HepG2 (cell line): ENCODE results near the gene ZFP92. TPM values are rescaled to one million over a fixed set of nuclear protein-coding genes. Genes with fewer than 3 reads are reported as not detected.

Source experiments
- ATAC-seq: fragments of 200-7000 bp; cut with Tn5 transposase; 3 replicates; pipeline ENCODE4 v1.9.1; 2020; ENCODE audit warnings: mild to moderate bottlenecking, moderate library complexity
- BruUV-seq: library from RNA; stranded (reverse); fragments of 400-500 nt; replicated peaks from 2 replicates; lab custom pipeline; 2021; lab: Mats Ljungman, UMichigan
- CTCF ChIA-PET: fragments of 300-600 bp; formaldehyde crosslinking; extraction: SDS; loops from one replicate; lab custom pipeline; 2021; ENCODE audit warnings: low total read pairs, inconsistent platforms, low intra/inter-chr PET ratio; lab: Yijun Ruan, JAX
- POLR2A ChIA-PET: fragments of 350-600 bp; sonication (Branson Sonifier 250); formaldehyde crosslinking; loops from one replicate; lab custom pipeline; 2020; ENCODE audit warnings: antibody characterized with exemption, inconsistent platforms; lab: Yijun Ruan, JAX
- DNase-seq: peaks from one replicate; pipeline ENCODE4 v3.0.0-alpha.2; 2015; ENCODE audit warnings: low spot score
- FAIRE-seq: peaks from 3 replicates; lab custom pipeline; 2011; peaks lifted over from hg19 to GRCh38; lab: Jason Lieb, UNC
- H2AFZ ChIP-seq: one replicate; pipeline ENCODE4 v1.6.1; 2011; ENCODE audit warnings: low read length, inconsistent platforms
- H3K27ac ChIP-seq: fragments of 300-600 bp; 3 replicates; pipeline ENCODE4 v1.8.0; 2011; ENCODE audit warnings: mixed run types, mild to moderate bottlenecking, mixed read lengths, low read length, inconsistent platforms; ENCODE audit not compliant: insufficient read depth; ENCODE audit errors: extremely low read length
- H3K27me3 ChIP-seq, 2 experiments: fragments of 200-600 bp in 1 of 2; 2 replicates in 1 of 2; 3 replicates in 1 of 2; pipeline versions ENCODE4 v1.6.0 to v1.8.0; 2011; ENCODE audit warnings: low read length in 2 of 2, mild to moderate bottlenecking in 2 of 2, moderate library complexity in 2 of 2, inconsistent platforms in 1 of 2; ENCODE audit not compliant: insufficient read depth in 2 of 2, control insufficient read depth in 1 of 2
- H3K36me3 ChIP-seq, 2 experiments: fragments of 200-600 bp in 1 of 2; replicated peaks in 1 of 2; 2 replicates in 1 of 2; 3 replicates in 1 of 2; pipeline versions ENCODE4 v1.5.1 to v1.8.0; 2011; ENCODE audit warnings: low read length in 2 of 2, inconsistent platforms in 1 of 2; ENCODE audit not compliant: insufficient read depth in 2 of 2, control insufficient read depth in 1 of 2
- H3K4me1 ChIP-seq: 2 replicates; pipeline ENCODE4 v1.5.1; 2012; ENCODE audit warnings: low read length, inconsistent platforms; ENCODE audit not compliant: insufficient read depth
- H3K4me2 ChIP-seq: 2 replicates; pipeline ENCODE4 v1.6.0; 2011; ENCODE audit warnings: low read depth, low read length, inconsistent platforms
- H3K4me3 ChIP-seq, 3 experiments: fragments of 200-600 bp in 1 of 3; sonication (generic), shearing (Covaris generic) in 1 of 3; replicated peaks in 1 of 3; 2 replicates each; pipeline ENCODE4 v1.5.1; 2011 to 2016; ENCODE audit warnings: low read length in 3 of 3, inconsistent platforms in 2 of 3, low read depth in 2 of 3, mild to moderate bottlenecking in 2 of 3, control low read depth in 1 of 3, mixed read lengths in 1 of 3; ENCODE audit not compliant: insufficient read depth in 1 of 3
- H3K79me2 ChIP-seq: one replicate; pipeline ENCODE4 v1.6.1; 2011; ENCODE audit warnings: low read length, inconsistent platforms; ENCODE audit not compliant: insufficient read depth
- H3K9ac ChIP-seq: 2 replicates; pipeline ENCODE4 v1.6.0; 2011; ENCODE audit warnings: mild to moderate bottlenecking, low read depth, low read length, inconsistent platforms; ENCODE audit not compliant: insufficient read depth
- H3K9me3 ChIP-seq: 2 replicates; pipeline ENCODE4 v1.5.1; 2012; ENCODE audit warnings: mild to moderate bottlenecking, low read length
- H4K20me1 ChIP-seq: 2 replicates; pipeline ENCODE4 v1.6.0; 2011; ENCODE audit warnings: inconsistent platforms, mild to moderate bottlenecking, low read length, moderate library complexity; ENCODE audit not compliant: insufficient read depth
- FLYWCH1 ChIP-seq: sonication (generic); formaldehyde crosslinking; IDR thresholded peaks from 2 replicates; pipeline ENCODE4 v1.8.1; 2023; ENCODE audit warnings: mild to moderate bottlenecking, missing genetic modification reagents
- GTF3A ChIP-seq: sonication (generic); formaldehyde crosslinking; conservative IDR thresholded peaks from 2 replicates; pipeline ENCODE4 v1.4.0; 2020; ENCODE audit warnings: mild to moderate bottlenecking, missing genetic modification reagents
- HNF4G ChIP-seq, 2 experiments: sonication (generic) in 1 of 2; formaldehyde crosslinking in 1 of 2; IDR thresholded peaks; 2 replicates each; pipeline versions ENCODE4 v1.4.0 to v1.6.1; 2011 to 2020; ENCODE audit warnings: borderline replicate concordance in 2 of 2, low read depth in 2 of 2, mild to moderate bottlenecking in 2 of 2, low read length in 1 of 2, missing genetic modification reagents in 1 of 2, moderate library complexity in 1 of 2
- MLLT10 ChIP-seq: sonication (generic); formaldehyde crosslinking; IDR thresholded peaks from 2 replicates; pipeline ENCODE4 v1.4.0; 2020; ENCODE audit warnings: missing genetic modification reagents
- MYNN ChIP-seq: sonication (generic); formaldehyde crosslinking; IDR thresholded peaks from 2 replicates; pipeline ENCODE4 v1.4.0; 2020; ENCODE audit warnings: mild to moderate bottlenecking, low read depth, missing genetic modification reagents
- POLR2AphosphoS2 ChIP-seq: IDR thresholded peaks from 2 replicates; pipeline ENCODE4 v1.6.1; 2011; ENCODE audit warnings: low read depth, low read length, improper control_type of control experiment
- SIX4 ChIP-seq: sonication (generic); formaldehyde crosslinking; IDR thresholded peaks from 2 replicates; pipeline ENCODE4 v1.4.0; 2020; ENCODE audit warnings: missing genetic modification reagents
- SNAPC4 ChIP-seq: sonication (generic); formaldehyde crosslinking; IDR thresholded peaks from 2 replicates; pipeline ENCODE4 v1.4.0; 2020; ENCODE audit warnings: mild to moderate bottlenecking, missing genetic modification reagents
- TFE3 ChIP-seq: IDR thresholded peaks from 2 replicates; pipeline ENCODE4 v1.6.1; 2016
- ZFX ChIP-seq: sonication (generic); formaldehyde crosslinking; IDR thresholded peaks from 2 replicates; pipeline ENCODE4 v1.4.0; 2020; ENCODE audit warnings: mild to moderate bottlenecking, low read depth, missing genetic modification reagents, moderate library complexity
- ZKSCAN1 ChIP-seq: fragments of 150-350 bp; IDR thresholded peaks from 2 replicates; pipeline ENCODE4 v1.6.1; 2014; ENCODE audit warnings: low read length
- ZNF207 ChIP-seq: fragments of 450-650 bp; IDR thresholded peaks from 2 replicates; pipeline ENCODE4 v1.6.1; 2016; ENCODE audit warnings: antibody characterized with exemption, borderline replicate concordance
- ZNF580 ChIP-seq: IDR thresholded peaks from 2 replicates; pipeline ENCODE4 v1.6.1; 2016; ENCODE audit warnings: low read depth, borderline replicate concordance
- WGBS: methylation state at CpG from one replicate; pipeline ENCODE4 v1.1.6; 2017; ENCODE audit warnings: low lambda C conversion rate; 5-methylcytosine and 5-hydroxymethylcytosine counted together
- in situ Hi-C: cut with HindIII; loops from 2 replicates; pipeline ENCODE4 v1.10.0; 2017; ENCODE audit warnings: low pct_unique_long_range_greater_than_20kb; ENCODE audit not compliant: extremely low pct_ligation_motif_present
- intact Hi-C: fragments of 100-400 bp; cut with micrococcal nuclease; formaldehyde crosslinking; loops from one replicate; pipeline ENCODE4 v1.10.0; 2022; ENCODE audit not compliant: unreplicated experiment
- polyA plus RNA-seq, 8 experiments: library from polyadenylated mRNA; depleted of rRNA in 3 of 8; stranded (reverse) in 7 of 8; unstranded in 1 of 8; fragments of >200 nt; fragmentation: Illumina TruSeq in 4 of 8; extraction: Trizol in 4 of 8; gene quantifications; 2 replicates each; pipeline versions ENCODE4 v1.2.1 to v1.2.3, GENCODE V29; 2011 to 2016; ENCODE audit warnings: low read depth in 4 of 8, missing spikeins in 1 of 8, mixed read lengths in 1 of 8; ENCODE audit not compliant: insufficient read depth in 1 of 8
- total RNA-seq, 5 experiments: library from RNA; depleted of rRNA; stranded (reverse); fragments of >200 nt; fragmentation: Illumina TruSeq; extraction: Trizol; gene quantifications; 2 replicates each; pipeline ENCODE4 v1.2.3, GENCODE V29; 2016; ENCODE audit warnings: low read depth in 1 of 5
- TF ChIP-seq, protein P1 (sequence below): sonication (generic); formaldehyde crosslinking; IDR thresholded peaks from 2 replicates; pipeline ENCODE4 v1.4.0; 2020; ENCODE audit warnings: missing genetic modification reagents

Gene ZFP92
- total and polyA plus RNA-seq, 2 of the 13 experiments (the other 11 are each of a cell fraction or from before 2014, with no cell fraction given), result 0.02 TPM; not detected in 1

DNA sequence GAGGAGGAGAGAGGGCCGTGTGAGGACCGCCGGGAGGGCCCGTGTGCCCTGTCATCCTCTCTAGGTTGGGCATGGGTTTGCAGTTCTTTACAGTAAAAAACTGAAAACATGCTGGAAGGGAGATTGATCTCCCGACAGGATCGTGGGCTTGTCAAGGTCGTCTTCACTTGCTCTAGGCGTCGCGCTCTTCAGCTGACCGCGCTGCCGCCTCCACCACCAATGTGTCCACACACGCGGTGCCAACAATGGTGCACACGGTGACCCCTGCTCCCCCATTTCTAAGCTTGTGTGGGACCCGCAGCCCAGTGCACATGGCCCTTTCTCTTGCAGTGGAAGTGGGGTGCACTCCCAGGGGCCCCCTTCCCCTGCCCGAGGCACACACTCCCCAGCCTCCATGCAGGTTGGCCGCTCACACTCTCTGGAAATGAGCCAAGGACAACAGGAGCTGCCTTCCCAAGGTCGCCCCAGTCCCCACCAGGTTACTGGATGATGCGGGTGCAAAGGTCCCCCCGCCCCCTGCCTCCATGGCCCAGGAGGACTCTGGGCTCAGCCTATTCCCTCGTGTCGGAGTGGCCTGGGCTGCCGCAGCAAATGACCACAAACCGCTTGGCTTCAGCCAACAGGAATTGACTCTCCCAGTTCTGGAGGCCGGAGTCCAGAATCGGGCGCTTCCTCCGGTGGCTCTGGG, 1.7 kb upstream of the ZFP92 start (continued):
- TF ChIP-seq TFE3 (CRISPR knock-in tag) (no peak), MYNN (CRISPR knock-in tag) (no peak), FLYWCH1 (CRISPR knock-in tag) (no peak), ZNF580 (CRISPR knock-in tag) (no peak), POLR2AphosphoS2 (no peak)
- TF ChIP-seq, protein P1, sequence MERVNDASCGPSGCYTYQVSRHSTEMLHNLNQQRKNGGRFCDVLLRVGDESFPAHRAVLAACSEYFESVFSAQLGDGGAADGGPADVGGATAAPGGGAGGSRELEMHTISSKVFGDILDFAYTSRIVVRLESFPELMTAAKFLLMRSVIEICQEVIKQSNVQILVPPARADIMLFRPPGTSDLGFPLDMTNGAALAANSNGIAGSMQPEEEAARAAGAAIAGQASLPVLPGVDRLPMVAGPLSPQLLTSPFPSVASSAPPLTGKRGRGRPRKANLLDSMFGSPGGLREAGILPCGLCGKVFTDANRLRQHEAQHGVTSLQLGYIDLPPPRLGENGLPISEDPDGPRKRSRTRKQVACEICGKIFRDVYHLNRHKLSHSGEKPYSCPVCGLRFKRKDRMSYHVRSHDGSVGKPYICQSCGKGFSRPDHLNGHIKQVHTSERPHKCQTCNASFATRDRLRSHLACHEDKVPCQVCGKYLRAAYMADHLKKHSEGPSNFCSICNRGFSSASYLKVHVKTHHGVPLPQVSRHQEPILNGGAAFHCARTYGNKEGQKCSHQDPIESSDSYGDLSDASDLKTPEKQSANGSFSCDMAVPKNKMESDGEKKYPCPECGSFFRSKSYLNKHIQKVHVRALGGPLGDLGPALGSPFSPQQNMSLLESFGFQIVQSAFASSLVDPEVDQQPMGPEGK (CRISPR knock-in tag), result peak; percentile 74

DNA sequence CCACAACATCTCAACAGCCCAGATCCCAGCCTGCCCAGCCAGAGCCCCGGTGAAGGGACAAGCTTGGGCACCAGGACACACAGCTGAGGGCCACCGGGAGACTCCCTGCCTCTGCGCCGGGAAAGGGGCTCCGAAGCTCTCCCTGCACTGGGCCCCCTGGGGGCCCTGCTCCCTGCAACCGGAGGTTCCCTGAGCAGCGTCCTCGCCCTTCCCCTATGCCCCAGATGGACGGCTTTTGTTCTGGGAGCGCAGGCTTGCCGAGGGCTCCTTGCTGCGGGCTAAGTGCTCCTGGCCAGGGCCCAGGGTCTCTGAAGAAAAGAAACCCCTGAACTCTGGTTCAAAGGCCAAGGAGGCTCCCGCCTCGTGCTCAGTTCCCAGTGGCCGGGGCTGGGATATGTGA, 899 bp upstream of the ZFP92 start:
- CTCF ChIA-PET, result no interaction called here
- no peak for FAIRE-seq
- no TSS peak for BruUV-seq
- intact Hi-C loops, result no loop called here
- peak overlapping the region; percentile 67 for H3K27ac ChIP-seq
- H3K36me3 ChIP-seq, result no peaks in the 10 kb centered on the region
- H3K9me3 ChIP-seq, result no peaks in the 10 kb centered on the region
- peak; percentile 7; the same call in 2 of the 3 replicates for ATAC-seq
- H3K79me2 ChIP-seq, result no peaks in the 10 kb centered on the region
- no peaks in the 10 kb centered on the region for H4K20me1 ChIP-seq
- no peak overlapping the region for H3K4me2 ChIP-seq
- 66% methylated on average over 3 of the region's 15 CpGs for WGBS
- no peak for DNase-seq
- POLR2A ChIA-PET, result no interaction called here
- H3K4me1 ChIP-seq, result peaks cover 48% of the 10 kb centered on the region
- H3K27me3 ChIP-seq, result no peaks in the 10 kb centered on the region
- no peak overlapping the region for H3K4me3 ChIP-seq
- no peak overlapping the region for H3K9ac ChIP-seq
- H2AFZ ChIP-seq, result no peak overlapping the region
- in situ Hi-C loops, result loop anchor here (10.0 kb wide), 1 partner anchor 376 kb away; no protein-coding TSS in a partner anchor
- no peak for TF ChIP-seq MLLT10 (CRISPR knock-in tag)
- no peak for TF ChIP-seq ZNF207
- TF ChIP-seq GTF3A (CRISPR knock-in tag), result no peak
- no peak for TF ChIP-seq SNAPC4 (CRISPR knock-in tag)
- TF ChIP-seq ZKSCAN1, result no peak
- no peak for TF ChIP-seq SIX4
- TF ChIP-seq ZFX (CRISPR knock-in tag), result no peak
- TF ChIP-seq HNF4G (IDR thresholded peaks at IDR 0.05; ENCODE audit: borderline replicate concordance, low read depth, low read length), result 0 out of 2 replicates have a peak, but pooled peaks have one; percentile 20
- TF ChIP-seq HNF4G (CRISPR knock-in tag; IDR thresholded peaks at IDR 0.05; ENCODE audit: borderline replicate concordance, low read depth), result no peak
